ENCODE results near the gene PRKCA. TPM values are rescaled to one million over a fixed set of nuclear protein-coding genes. Genes with fewer than 3 reads are reported as not detected.

Gene PRKCA
- total RNA-seq, 1 experiment from 2014 or later: 29.5 TPM

GRCh38 chr17:66277191-66277590, 25.2 kb upstream of the PRKCA start (continued):
- TF ChIP-seq PRDM15 (CRISPR knock-in tag; IDR thresholded peaks at IDR 0.05) (no peak), AFF4 (CRISPR knock-in tag; IDR thresholded peaks at IDR 0.05; ENCODE audit: borderline replicate concordance) (no peak)

GRCh38 chr17:66281661-66282369, 20.6 kb upstream of the PRKCA start:
- Mint-ChIP-seq H3K4me1 (no peaks in the 10 kb centered on the region; the same call in 1 of the 2 replicates), H3K9me3 (no peaks in the 10 kb centered on the region), H3K4me3 (no peak overlapping the region), H3K27ac (no peak overlapping the region), H3K36me3 (no peaks in the 10 kb centered on the region), H3K27me3 (ENCODE audit: low read depth) (no peaks in the 10 kb centered on the region)
- CTCF ChIA-PET: no interaction called here
- ATAC-seq: no peak
- POLR2A ChIA-PET: no interaction called here
- TF ChIP-seq CBFB (CRISPR knock-in tag; IDR thresholded peaks at IDR 0.05; ENCODE audit: low read depth) (no peak), SOX15 (CRISPR knock-in tag; IDR thresholded peaks at IDR 0.05) (no peak), MYBL2 (CRISPR knock-in tag; IDR thresholded peaks at IDR 0.05) (no peak), USF2 (CRISPR knock-in tag; IDR thresholded peaks at IDR 0.05) (no peak), E2F4 (CRISPR knock-in tag; IDR thresholded peaks at IDR 0.05; ENCODE audit: borderline replicate concordance, low read depth) (no peak), NFE2L1 (CRISPR knock-in tag; IDR thresholded peaks at IDR 0.05) (no peak), ERG (CRISPR knock-in tag; IDR thresholded peaks at IDR 0.05) (no peak), FOXK1 (CRISPR knock-in tag; IDR thresholded peaks at IDR 0.05) (no peak), ZNF671 (CRISPR knock-in tag; IDR thresholded peaks at IDR 0.05) (no peak), OVOL2 (CRISPR knock-in tag; IDR thresholded peaks at IDR 0.05; ENCODE audit: borderline replicate concordance) (no peak), ZMAT4 (CRISPR knock-in tag; IDR thresholded peaks at IDR 0.05) (no peak), SMAD3 (CRISPR knock-in tag; IDR thresholded peaks at IDR 0.05; ENCODE audit: borderline replicate concordance) (no peak), CDX4 (CRISPR knock-in tag; IDR thresholded peaks at IDR 0.05; ENCODE audit: borderline replicate concordance) (no peak)
- no peak for DNase-seq (ENCODE audit: low spot score)

Measured in WTC11 (cell line).